Spleen (tissue), 7 donors: ENCODE measurements around the gene RPEL1.

Experiments
- CTCF ChIP-seq, 11 experiments: fragments of 200-600 bp in 7 of 11; fragments of 450-650 bp in 4 of 11; sonication (generic) in 4 of 11; IDR thresholded peaks in 8 of 11; conservative IDR thresholded peaks in 3 of 11; 1 replicate in 7 of 11; 2 replicates in 4 of 11; pipeline versions ENCODE4 v1.4.0 to v1.8.0; 2016 to 2021; ENCODE audit warnings: antibody characterized with exemption in 11 of 11, inconsistent platforms in 4 of 11, mild to moderate bottlenecking in 1 of 11
- POLR2A ChIP-seq, 3 donors: fragments of 450-650 bp; IDR thresholded peaks; one replicate each; pipeline ENCODE4 v1.5.1; 2017; ENCODE audit warnings: antibody characterized with exemption in 3 of 3, mild to moderate bottlenecking in 1 of 3
- POLR2AphosphoS5 ChIP-seq, 3 donors: sonication (generic); formaldehyde crosslinking; IDR thresholded peaks; one replicate each; pipeline ENCODE4 v1.5.1; 2017; ENCODE audit warnings: antibody characterized with exemption in 3 of 3
- donor health status: DM: no; HTN: no; CAD: no; lungs with moderate emphysema.
- donor health status: DM: no; HTN: no; CAD: no.
- donor health status: DM: no; HTN: no; CAD: no.

- TF ChIP-seq POLR2A (IDR thresholded peaks at IDR 0.05): no peak
- no peak for TF ChIP-seq POLR2AphosphoS5 (IDR thresholded peaks at IDR 0.05)
- TF ChIP-seq CTCF (IDR thresholded peaks at IDR 0.05 in 8 of 11, conservative IDR thresholded peaks at IDR 0.05 in 3 of 11): no peak
Observed at GRCh38 chr10:103215601-103216000, 30.1 kb upstream of the RPEL1 start.
